CD4-positive, CD25-positive, alpha-beta regulatory T cell (primary cell): ENCODE results near the gene TRMT10C. TPM values are rescaled to one million over a fixed set of nuclear protein-coding genes. Genes with fewer than 3 reads are reported as not detected.
A peak's percentile ranks its signal among the peaks of the same experiment; 100 is the strongest.
"Not testable (repeated sequence)": the region's sequence is repeated elsewhere in the genome, so short reads cannot be mapped to it uniquely, and the experiment has no call there.

Experiments
- ATAC-seq, 2 donors: fragments of 150-1000 bp; cut with Tn5 transposase; one replicate each; pipeline ENCODE4 v1.10.0; 2021; ENCODE audit warnings: low read depth in 2 of 2, moderate number of reproducible peaks in 2 of 2, moderate library complexity in 1 of 2
- DNase-seq, 3 donors: peaks; one replicate each; pipeline versions ENCODE4 v3.0.0 to v3.0.0-alpha.2; 2012 to 2022; ENCODE audit warnings: mixed read lengths in 1 of 3
- H3K27ac ChIP-seq: one replicate; pipeline ENCODE4 v1.7.0; 2013; ENCODE audit warnings: mild to moderate bottlenecking, low read length; ENCODE audit not compliant: insufficient read depth, poor library complexity, severe bottlenecking
- H3K27me3 ChIP-seq: one replicate; pipeline ENCODE4 v1.7.0; 2013; ENCODE audit warnings: low read length; ENCODE audit not compliant: control insufficient read depth, insufficient read depth
- H3K36me3 ChIP-seq: one replicate; pipeline ENCODE4 v1.7.0; 2013; ENCODE audit warnings: mild to moderate bottlenecking, low read length, moderate library complexity; ENCODE audit not compliant: control insufficient read depth, insufficient read depth
- H3K4me1 ChIP-seq: 2 replicates; pipeline ENCODE4 v1.7.0; 2013; ENCODE audit warnings: mild to moderate bottlenecking, low read length; ENCODE audit not compliant: insufficient read depth, control insufficient read depth, poor library complexity, severe bottlenecking
- H3K4me3 ChIP-seq: one replicate; pipeline ENCODE4 v1.7.0; 2013; ENCODE audit warnings: low read depth, mild to moderate bottlenecking, low read length, moderate library complexity
- H3K9me3 ChIP-seq, 2 experiments: 1 replicate in 1 of 2; 2 replicates in 1 of 2; pipeline ENCODE4 v1.7.0; 2013; ENCODE audit warnings: low read length in 2 of 2, mild to moderate bottlenecking in 1 of 2, moderate library complexity in 1 of 2; ENCODE audit not compliant: control insufficient read depth in 2 of 2
- H3K27ac Mint-ChIP-seq, 3 donors: one replicate each; pipeline ENCODE4 v1.8.0; 2020 to 2022; ENCODE audit warnings: mild to moderate bottlenecking in 3 of 3, mixed read lengths in 3 of 3, moderate library complexity in 2 of 3
- H3K27me3 Mint-ChIP-seq: one replicate; pipeline ENCODE4 v1.8.0; 2022; ENCODE audit warnings: mild to moderate bottlenecking, mixed read lengths
- H3K36me3 Mint-ChIP-seq: one replicate; pipeline ENCODE4 v1.8.0; 2020; ENCODE audit warnings: mixed read lengths
- H3K4me1 Mint-ChIP-seq, 4 donors: one replicate each; pipeline ENCODE4 v1.8.0; 2020 to 2022; ENCODE audit warnings: mixed read lengths in 4 of 4, mild to moderate bottlenecking in 1 of 4
- H3K4me3 Mint-ChIP-seq, 4 donors: one replicate each; pipeline ENCODE4 v1.8.0; 2020 to 2022; ENCODE audit warnings: mild to moderate bottlenecking in 4 of 4, mixed read lengths in 4 of 4, moderate library complexity in 3 of 4
- H3K9me3 Mint-ChIP-seq, 7 donors: one replicate each; pipeline ENCODE4 v1.8.0; 2020 to 2022; ENCODE audit warnings: mixed read lengths in 7 of 7, mild to moderate bottlenecking in 3 of 7, moderate library complexity in 2 of 7
- polyA plus RNA-seq, 4 donors: library from polyadenylated mRNA; unstranded; fragments of 300-500 nt; fragmentation: Illumina TruSeq; gene quantifications; one replicate each; pipeline ENCODE4 v1.2.3, GENCODE V29; 2021
- total RNA-seq: library from RNA; stranded (reverse); gene quantifications from one replicate; pipeline ENCODE4 v1.2.3, GENCODE V29; 2022

TRMT10C gene
- total and polyA plus RNA-seq, 5 donors from 2014 or later: 29.4 to 47.0 (median 42.0) TPM

DNA sequence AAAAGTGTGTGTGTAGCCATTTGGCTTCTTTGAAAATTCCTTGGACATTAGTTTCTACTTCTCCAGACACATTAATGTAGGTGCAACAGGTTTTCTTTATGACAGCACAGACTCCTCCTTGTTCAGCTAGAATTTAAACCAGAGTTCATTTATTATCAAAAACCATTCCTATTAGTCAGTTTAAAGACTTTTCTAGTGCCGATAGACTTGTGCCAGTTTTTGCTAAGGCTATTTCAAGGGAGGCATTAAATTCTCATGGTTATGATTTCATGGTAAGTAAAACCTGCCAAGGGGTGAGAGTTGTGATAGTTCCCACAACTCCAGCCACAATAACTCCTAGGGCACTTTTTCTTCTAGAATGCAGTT lies 28.1 kb upstream of the TRMT10C start:
- H3K9me3 Mint-ChIP-seq: peaks cover 0 to 4% (median 0%) of the 10 kb centered on the region in 7 donors
- Histone ChIP-seq H3K4me1 (peaks cover 25% of the 10 kb centered on the region), H3K4me3 (no peak overlapping the region), H3K36me3 (no peaks in the 10 kb centered on the region), H3K9me3 (no peaks in the 10 kb centered on the region), H3K27me3 (no peaks in the 10 kb centered on the region), H3K27ac (no peak overlapping the region)
- no peaks in the 10 kb centered on the region for H3K27me3 Mint-ChIP-seq
- no peak for DNase-seq
- H3K36me3 Mint-ChIP-seq: peaks cover 4% of the 10 kb centered on the region
- H3K27ac Mint-ChIP-seq: no peak overlapping the region
- H3K4me3 Mint-ChIP-seq: no peak overlapping the region
- H3K4me1 Mint-ChIP-seq: peaks cover 7 to 38% (median 30%) of the 10 kb centered on the region in 4 donors
- ATAC-seq: no peak

DNA sequence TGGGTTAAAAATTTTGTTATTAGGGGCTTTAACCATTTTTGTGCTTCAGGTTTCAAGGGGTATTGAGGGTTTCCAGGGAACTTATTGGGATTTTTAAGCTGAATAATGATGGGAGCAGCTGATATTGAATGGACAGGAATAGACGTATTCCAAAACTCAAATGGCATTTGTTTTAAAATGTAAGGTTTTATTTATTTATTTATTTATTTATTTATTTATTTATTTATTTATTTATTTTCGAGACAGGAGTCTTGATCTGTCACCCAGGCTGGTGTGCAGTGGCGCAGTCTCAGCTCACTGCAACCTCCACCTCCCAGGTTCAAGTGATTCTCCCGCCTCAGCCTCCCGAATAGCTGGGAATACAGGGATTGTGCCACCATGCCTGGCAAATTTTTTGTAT lies 26.4 kb upstream of the TRMT10C start:
- no peak overlapping the region for H3K27ac Mint-ChIP-seq
- Histone ChIP-seq H3K27me3 (no peaks in the 10 kb centered on the region), H3K9me3 (no peaks in the 10 kb centered on the region), H3K36me3 (no peaks in the 10 kb centered on the region), H3K4me3 (no peak overlapping the region), H3K27ac (no peak overlapping the region), H3K4me1 (peaks cover 16% of the 10 kb centered on the region)
- no peak overlapping the region for H3K4me3 Mint-ChIP-seq
- H3K36me3 Mint-ChIP-seq: peaks cover 4% of the 10 kb centered on the region
- peaks cover 7 to 24% (median 20%) of the 10 kb centered on the region in 4 donors for H3K4me1 Mint-ChIP-seq
- DNase-seq (no peak), ATAC-seq (no peak)
- H3K27me3 Mint-ChIP-seq: no peaks in the 10 kb centered on the region
- H3K9me3 Mint-ChIP-seq: peaks cover 0 to 5% (median 0%) of the 10 kb centered on the region in 7 donors

DNA sequence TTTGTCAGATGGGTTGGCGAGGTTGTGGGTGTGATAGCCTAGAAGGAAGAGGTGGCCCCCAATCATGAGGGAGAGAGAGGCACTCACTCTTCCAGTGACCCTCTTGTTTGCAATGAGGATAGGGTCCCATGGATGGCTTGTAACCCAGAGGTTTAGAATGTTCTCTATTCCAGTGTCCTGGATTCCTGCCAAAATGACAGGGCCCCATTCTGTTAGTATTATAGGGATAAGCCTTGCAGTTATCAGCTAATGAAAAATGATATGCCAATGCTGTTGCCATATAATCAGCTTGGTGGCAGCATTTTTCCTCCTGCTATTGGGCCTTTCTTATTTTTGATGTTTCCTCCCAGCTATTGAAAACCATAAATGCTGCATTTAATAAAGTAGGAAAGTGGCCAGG lies 25.4 kb upstream of the TRMT10C start:
- no peaks in the 10 kb centered on the region for H3K27me3 Mint-ChIP-seq
- Histone ChIP-seq H3K4me1 (peaks cover 6% of the 10 kb centered on the region), H3K4me3 (no peak overlapping the region), H3K9me3 (no peaks in the 10 kb centered on the region), H3K27ac (no peak overlapping the region), H3K36me3 (no peaks in the 10 kb centered on the region), H3K27me3 (no peaks in the 10 kb centered on the region)
- DNase-seq (no peak), ATAC-seq (no peak)
- H3K27ac Mint-ChIP-seq: no peak overlapping the region
- peaks cover 0 to 15% (median 11%) of the 10 kb centered on the region in 4 donors for H3K4me1 Mint-ChIP-seq
- H3K9me3 Mint-ChIP-seq: peaks cover 0 to 5% (median 0%) of the 10 kb centered on the region in 7 donors
- H3K4me3 Mint-ChIP-seq: no peak overlapping the region
- peaks cover 4% of the 10 kb centered on the region for H3K36me3 Mint-ChIP-seq

DNA sequence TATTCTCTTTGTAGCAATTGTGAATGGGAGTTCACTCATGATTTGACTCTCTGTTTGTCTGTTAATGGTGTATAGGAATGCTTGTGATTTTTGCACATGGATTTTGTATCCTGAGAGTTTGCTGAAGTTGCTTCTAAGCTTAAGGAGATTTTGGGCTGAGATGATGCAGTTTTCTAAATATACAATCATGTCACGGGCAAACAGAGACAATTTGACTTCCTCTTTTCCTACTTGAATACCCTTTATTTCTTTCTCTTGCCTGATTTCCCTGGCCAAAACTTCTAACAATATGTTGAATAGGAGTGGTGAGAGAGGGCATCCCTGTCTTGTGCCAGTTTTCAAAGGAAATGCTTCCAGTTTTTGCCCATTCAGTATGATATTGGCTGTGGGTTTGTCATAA lies 24.7 kb upstream of the TRMT10C start:
- not testable (repeated sequence) for H3K36me3 ChIP-seq, H3K4me1 ChIP-seq, H3K36me3 Mint-ChIP-seq, H3K4me3 Mint-ChIP-seq, H3K9me3 ChIP-seq, H3K4me3 ChIP-seq, DNase-seq, H3K27me3 Mint-ChIP-seq, H3K4me1 Mint-ChIP-seq, H3K27me3 ChIP-seq, H3K27ac ChIP-seq, H3K9me3 Mint-ChIP-seq, ATAC-seq
- H3K27ac Mint-ChIP-seq: peak overlapping the region in 1 of 3 donors; percentile 76

DNA sequence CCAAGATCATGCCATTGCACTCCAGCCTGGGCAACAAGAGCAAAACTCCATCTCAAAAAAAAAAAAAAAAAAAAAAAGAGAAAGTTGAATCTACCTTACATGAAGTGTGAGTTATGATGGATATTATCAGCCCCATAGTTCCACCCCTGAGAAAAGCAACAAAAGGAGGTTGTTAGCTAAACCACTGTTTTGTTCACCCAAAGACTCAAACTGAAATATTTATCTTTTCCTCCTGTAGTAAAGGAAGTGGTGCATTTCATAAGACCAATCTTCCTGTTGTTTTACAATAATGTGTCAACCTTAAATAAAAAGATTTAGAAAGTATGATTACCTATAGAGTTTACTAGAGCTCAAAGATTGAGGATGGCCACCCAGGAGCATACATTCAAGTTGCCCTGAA lies 18.7 kb upstream of the TRMT10C start:
- Histone ChIP-seq H3K4me3 (peak overlapping the region; percentile 64), H3K27ac (peak overlapping the region; percentile 50), H3K27me3 (no peaks in the 10 kb centered on the region), H3K9me3 (no peaks in the 10 kb centered on the region), H3K4me1 (peaks cover 24% of the 10 kb centered on the region), H3K36me3 (no peaks in the 10 kb centered on the region)
- DNase-seq (peak in 2 of 3 donors; percentile 52 to 76), ATAC-seq (peak; percentile 77)
- peak overlapping the region; percentile 40 to 72 (median 68) for H3K4me3 Mint-ChIP-seq
- H3K27me3 Mint-ChIP-seq: peaks cover 4% of the 10 kb centered on the region
- H3K4me1 Mint-ChIP-seq: peaks cover 11 to 31% (median 25%) of the 10 kb centered on the region in 4 donors
- H3K36me3 Mint-ChIP-seq: no peaks in the 10 kb centered on the region
- peak overlapping the region; percentile 91 to 95 (median 93) for H3K27ac Mint-ChIP-seq
- peaks cover 0 to 3% (median 1%) of the 10 kb centered on the region in 7 donors for H3K9me3 Mint-ChIP-seq

DNA sequence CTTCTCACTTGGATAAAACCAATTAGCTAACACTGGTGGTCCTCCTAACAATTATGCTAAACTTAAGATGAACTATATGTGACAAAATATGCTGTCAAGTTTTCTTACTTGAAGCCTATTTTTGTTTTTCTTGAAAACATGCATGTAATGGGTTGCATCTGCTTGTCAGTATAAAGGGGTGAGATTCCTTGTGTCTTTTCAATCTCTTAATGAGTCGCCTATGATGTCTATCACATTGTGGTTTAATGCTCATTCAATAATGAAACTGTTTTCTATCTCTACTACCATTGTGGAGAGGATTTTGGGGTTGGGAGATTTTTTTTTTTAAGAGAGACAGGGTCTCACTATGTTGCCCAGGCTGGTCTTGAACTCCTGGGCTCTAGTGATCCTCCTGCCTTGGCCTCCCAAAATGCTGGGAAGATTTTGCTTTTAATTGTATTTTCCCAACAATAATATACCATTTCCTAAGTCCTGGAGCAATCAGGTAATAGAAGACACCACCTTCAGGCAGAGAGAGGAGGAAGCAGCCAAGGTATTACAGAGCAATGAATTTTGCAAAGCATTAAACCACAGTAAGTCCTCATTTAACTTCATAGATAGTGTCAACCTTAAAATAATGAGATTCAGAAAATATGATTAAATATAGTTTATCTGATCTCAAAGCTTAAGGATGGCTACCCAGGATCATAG lies 17.4 kb upstream of the TRMT10C start:
- DNase-seq (peak in 1 of 3 donors; percentile 15), ATAC-seq (no peak)
- Mint-ChIP-seq H3K9me3 (peaks cover 0 to 3% (median 0%) of the 10 kb centered on the region in 7 donors), H3K27ac (peak overlapping the region; percentile 83 to 93 (median 90)), H3K36me3 (no peaks in the 10 kb centered on the region), H3K27me3 (peaks cover 4% of the 10 kb centered on the region), H3K4me3 (peak overlapping the region in 3 of 4 donors; percentile 5 to 62 (median 52)), H3K4me1 (peaks cover 17 to 37% (median 29%) of the 10 kb centered on the region in 4 donors)
- no peak overlapping the region for H3K4me3 ChIP-seq
- H3K9me3 ChIP-seq: no peaks in the 10 kb centered on the region
- H3K4me1 ChIP-seq: peaks cover 28% of the 10 kb centered on the region
- no peaks in the 10 kb centered on the region for H3K36me3 ChIP-seq
- H3K27ac ChIP-seq: no peak overlapping the region
- H3K27me3 ChIP-seq: no peaks in the 10 kb centered on the region

DNA sequence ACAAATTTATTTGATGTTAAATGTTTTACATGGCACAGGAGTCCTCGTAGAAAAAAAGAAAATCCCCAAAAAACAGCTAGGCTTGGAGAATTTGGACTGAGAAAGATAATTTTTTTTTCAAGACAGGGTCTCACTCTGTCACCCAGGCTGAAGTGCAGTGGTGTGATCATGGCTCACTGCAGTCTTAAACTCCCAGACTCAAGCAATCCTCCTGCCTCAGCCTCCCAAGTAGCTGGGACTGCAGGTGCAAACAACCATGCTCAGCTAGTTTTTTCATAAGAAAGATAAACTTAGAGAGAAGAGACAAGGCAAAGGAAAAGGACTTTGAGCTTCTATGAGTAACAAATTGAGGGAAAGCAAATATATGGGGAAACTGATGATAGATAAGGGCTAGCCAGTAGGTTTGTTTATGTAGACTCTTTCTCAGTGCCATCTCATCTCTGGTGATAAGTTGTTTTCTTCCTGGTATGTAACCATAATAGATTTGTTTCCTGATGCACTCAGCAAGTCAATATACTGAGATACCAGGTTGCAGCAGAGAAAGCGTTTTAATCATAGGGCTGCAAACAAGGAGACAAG lies 13.1 kb upstream of the TRMT10C start:
- peak overlapping the region; percentile 18 to 92 (median 49) for H3K27ac Mint-ChIP-seq
- no peaks in the 10 kb centered on the region for H3K27me3 Mint-ChIP-seq
- H3K27me3 ChIP-seq: no peaks in the 10 kb centered on the region
- H3K9me3 ChIP-seq: no peaks in the 10 kb centered on the region
- no peak overlapping the region for H3K4me3 ChIP-seq
- peaks cover 17% of the 10 kb centered on the region for H3K4me1 ChIP-seq
- no peak for ATAC-seq
- H3K36me3 Mint-ChIP-seq: no peaks in the 10 kb centered on the region
- H3K4me1 Mint-ChIP-seq: peaks cover 8 to 19% (median 15%) of the 10 kb centered on the region in 4 donors
- H3K9me3 Mint-ChIP-seq: peaks cover 0 to 2% (median 0%) of the 10 kb centered on the region in 7 donors
- H3K36me3 ChIP-seq: no peaks in the 10 kb centered on the region
- no peak overlapping the region for H3K27ac ChIP-seq
- DNase-seq: no peak
- peak overlapping the region in 1 of 4 donors; percentile 13 for H3K4me3 Mint-ChIP-seq
